Measurements from ENCODE around the gene ZER1.

ZER1 gene

GRCh38 chr9:128733256-128733655 lies 38.5 kb downstream of the ZER1 start:
- no peak overlapping the region for H3K4me3 Mint-ChIP-seq
- H3K27me3 Mint-ChIP-seq, result no peaks in the 10 kb centered on the region
- H3K36me3 Mint-ChIP-seq (ENCODE audit: low read depth), result peaks cover 37% of the 10 kb centered on the region
- no peak overlapping the region for H3K27ac Mint-ChIP-seq
- H3K9me3 Mint-ChIP-seq, result no peaks in the 10 kb centered on the region
- no peaks in the 10 kb centered on the region for H3K4me1 Mint-ChIP-seq (ENCODE audit: low read depth)
- DNase-seq, result no peak

- peaks cover 37% of the 10 kb centered on the region for H3K36me3 Mint-ChIP-seq (ENCODE audit: low read depth)
- no peaks in the 10 kb centered on the region for H3K27me3 Mint-ChIP-seq
- peaks cover 2% of the 10 kb centered on the region for H3K4me1 Mint-ChIP-seq (ENCODE audit: low read depth)
- H3K9me3 Mint-ChIP-seq, result no peaks in the 10 kb centered on the region
- no peak for DNase-seq
- no peak overlapping the region for H3K4me3 Mint-ChIP-seq
- H3K27ac Mint-ChIP-seq, result no peak overlapping the region
Measured at GRCh38 chr9:128732576-128732975, 39.2 kb downstream of the ZER1 start.

GRCh38 chr9:128731691-128732090 lies 40.0 kb downstream of the ZER1 start:
- no peak for DNase-seq
- peaks cover 33% of the 10 kb centered on the region for H3K36me3 Mint-ChIP-seq (ENCODE audit: low read depth)
- no peaks in the 10 kb centered on the region for H3K9me3 Mint-ChIP-seq
- H3K27ac Mint-ChIP-seq, result no peak overlapping the region
- H3K4me1 Mint-ChIP-seq (ENCODE audit: low read depth), result peaks cover 4% of the 10 kb centered on the region
- H3K27me3 Mint-ChIP-seq, result no peaks in the 10 kb centered on the region
- H3K4me3 Mint-ChIP-seq, result no peak overlapping the region

GRCh38 chr9:128731093-128731492 lies 40.6 kb downstream of the ZER1 start:
- Mint-ChIP-seq H3K27ac (no peak overlapping the region), H3K4me1 (ENCODE audit: low read depth) (peaks cover 5% of the 10 kb centered on the region), H3K27me3 (no peaks in the 10 kb centered on the region), H3K36me3 (ENCODE audit: low read depth) (peaks cover 33% of the 10 kb centered on the region), H3K4me3 (no peak overlapping the region), H3K9me3 (no peaks in the 10 kb centered on the region)
- DNase-seq, result no peak

- Mint-ChIP-seq H3K4me3 (no peak overlapping the region), H3K27ac (peak overlapping the region; percentile 11), H3K27me3 (no peaks in the 10 kb centered on the region), H3K9me3 (no peaks in the 10 kb centered on the region), H3K36me3 (ENCODE audit: low read depth) (peaks cover 27% of the 10 kb centered on the region), H3K4me1 (ENCODE audit: low read depth) (peaks cover 13% of the 10 kb centered on the region)
- no peak for DNase-seq
Measured at GRCh38 chr9:128729766-128730517, 41.8 kb downstream of the ZER1 start.

GRCh38 chr9:128729302-128729701 lies 42.4 kb downstream of the ZER1 start:
- H3K36me3 Mint-ChIP-seq (ENCODE audit: low read depth), result peaks cover 28% of the 10 kb centered on the region
- no peaks in the 10 kb centered on the region for H3K27me3 Mint-ChIP-seq
- no peak overlapping the region for H3K4me3 Mint-ChIP-seq
- H3K9me3 Mint-ChIP-seq, result no peaks in the 10 kb centered on the region
- H3K4me1 Mint-ChIP-seq (ENCODE audit: low read depth), result peaks cover 20% of the 10 kb centered on the region
- H3K27ac Mint-ChIP-seq, result peak overlapping the region; percentile 11
- no peak for DNase-seq

- H3K9me3 Mint-ChIP-seq, result no peaks in the 10 kb centered on the region
- H3K36me3 Mint-ChIP-seq (ENCODE audit: low read depth), result peaks cover 29% of the 10 kb centered on the region
- H3K4me3 Mint-ChIP-seq, result no peak overlapping the region
- DNase-seq, result no peak
- H3K4me1 Mint-ChIP-seq (ENCODE audit: low read depth), result peaks cover 25% of the 10 kb centered on the region
- H3K27me3 Mint-ChIP-seq, result no peaks in the 10 kb centered on the region
- H3K27ac Mint-ChIP-seq, result no peak overlapping the region
Measured at GRCh38 chr9:128728298-128728697, 43.4 kb downstream of the ZER1 start.

GRCh38 chr9:128727640-128728248 lies 44.0 kb downstream of the ZER1 start:
- Mint-ChIP-seq H3K27ac (peak overlapping the region; percentile 24), H3K4me3 (no peak overlapping the region), H3K27me3 (no peaks in the 10 kb centered on the region), H3K36me3 (ENCODE audit: low read depth) (peaks cover 24% of the 10 kb centered on the region), H3K9me3 (no peaks in the 10 kb centered on the region), H3K4me1 (ENCODE audit: low read depth) (peaks cover 30% of the 10 kb centered on the region)
- DNase-seq, result no peak

- H3K36me3 Mint-ChIP-seq (ENCODE audit: low read depth), result peaks cover 35% of the 10 kb centered on the region
- peaks cover 39% of the 10 kb centered on the region for H3K4me1 Mint-ChIP-seq (ENCODE audit: low read depth)
- H3K27me3 Mint-ChIP-seq, result no peaks in the 10 kb centered on the region
- no peaks in the 10 kb centered on the region for H3K9me3 Mint-ChIP-seq
- H3K27ac Mint-ChIP-seq, result peak overlapping the region; percentile 94
- peak overlapping the region; percentile 86 for H3K4me3 Mint-ChIP-seq
- DNase-seq, result peak; percentile 55
Measured at GRCh38 chr9:128724744-128725211, 46.9 kb downstream of the ZER1 start.

- Mint-ChIP-seq H3K27me3 (no peaks in the 10 kb centered on the region), H3K9me3 (no peaks in the 10 kb centered on the region), H3K4me3 (peak within 1 kb of the TSS; percentile 86), H3K4me1 (ENCODE audit: low read depth) (peaks cover 39% of the 10 kb centered on the region), H3K36me3 (ENCODE audit: low read depth) (peaks cover 39% of the 10 kb centered on the region), H3K27ac (peak within 1 kb of the TSS; percentile 94)
- peak; percentile 98 for DNase-seq
Measured at GRCh38 chr9:128723866-128724743, 47.6 kb downstream of the ZER1 start, which contains the start of gene ZDHHC12. Gene ZDHHC12, minus strand, starts transcription at chr9:128724127. Its CDS starts 34 bp downstream, at chr9:128724093.

GRCh38 chr9:128723352-128723865 lies 48.3 kb downstream of the ZER1 start:
- H3K4me1 Mint-ChIP-seq (ENCODE audit: low read depth), result peaks cover 39% of the 10 kb centered on the region
- H3K36me3 Mint-ChIP-seq (ENCODE audit: low read depth), result peaks cover 39% of the 10 kb centered on the region
- no peak for DNase-seq
- no peaks in the 10 kb centered on the region for H3K9me3 Mint-ChIP-seq
- H3K4me3 Mint-ChIP-seq, result peak overlapping the region; percentile 86
- H3K27ac Mint-ChIP-seq, result peak overlapping the region; percentile 86
- no peaks in the 10 kb centered on the region for H3K27me3 Mint-ChIP-seq

- Mint-ChIP-seq H3K36me3 (ENCODE audit: low read depth) (peaks cover 39% of the 10 kb centered on the region), H3K4me1 (ENCODE audit: low read depth) (peaks cover 38% of the 10 kb centered on the region), H3K27me3 (no peaks in the 10 kb centered on the region), H3K9me3 (no peaks in the 10 kb centered on the region), H3K4me3 (peak overlapping the region; percentile 86), H3K27ac (peak overlapping the region; percentile 86)
- no peak for DNase-seq
Measured at GRCh38 chr9:128722380-128723351, 49.1 kb downstream of the ZER1 start.

- no peaks in the 10 kb centered on the region for H3K9me3 Mint-ChIP-seq
- H3K27me3 Mint-ChIP-seq, result no peaks in the 10 kb centered on the region
- no peak for DNase-seq
- peaks cover 35% of the 10 kb centered on the region for H3K4me1 Mint-ChIP-seq (ENCODE audit: low read depth)
- H3K4me3 Mint-ChIP-seq, result peak overlapping the region; percentile 33
- no peak overlapping the region for H3K27ac Mint-ChIP-seq
- peaks cover 39% of the 10 kb centered on the region for H3K36me3 Mint-ChIP-seq (ENCODE audit: low read depth)
Measured at GRCh38 chr9:128721487-128722010, 50.2 kb downstream of the ZER1 start.
